Panc1 (cell line): ENCODE measurements around the gene FNTB. TPM values are rescaled to one million over a fixed set of nuclear protein-coding genes. Genes with fewer than 3 reads are reported as not detected.

Experiments used
- ATAC-seq: fragments of 200-7000 bp; cut with Tn5 transposase; 2 replicates; pipeline ENCODE4 v1.9.1; 2020; ENCODE audit warnings: mild to moderate bottlenecking, moderate library complexity
- BruUV-seq: library from RNA; stranded (reverse); fragments of 400-500 nt; replicated peaks from 2 replicates; lab custom pipeline; 2021; lab: Mats Ljungman, UMichigan
- CTCF ChIA-PET: fragments of 300-600 bp; sonication (Branson Sonifier 250); formaldehyde crosslinking; loops from one replicate; lab custom pipeline; 2022; ENCODE audit warnings: antibody characterized with exemption; lab: Charles Lee
- POLR2A ChIA-PET: fragments of 300-600 bp; sonication (Branson Sonifier 250); formaldehyde crosslinking; loops from one replicate; lab custom pipeline; 2022; ENCODE audit warnings: antibody characterized with exemption; lab: Charles Lee
- DNase-seq: peaks from one replicate; pipeline ENCODE4 v3.0.0-alpha.2; 2010; ENCODE audit warnings: low read depth, low spot score
- H3K27ac ChIP-seq: 2 replicates; pipeline ENCODE4 v1.5.1; 2011; ENCODE audit warnings: mild to moderate bottlenecking, low read length, inconsistent platforms
- H3K27me3 ChIP-seq: fragments of 200-500 bp; sonication (Bioruptor generic); 2 replicates; pipeline ENCODE4 v1.6.0; 2014; ENCODE audit warnings: low read length, inconsistent platforms; ENCODE audit not compliant: control insufficient read depth, insufficient read depth
- H3K36me3 ChIP-seq: fragments of 200-500 bp; sonication (Bioruptor generic); 2 replicates; pipeline ENCODE4 v1.5.1; 2014; ENCODE audit warnings: inconsistent platforms, mild to moderate bottlenecking, low read length, moderate library complexity; ENCODE audit not compliant: control insufficient read depth, insufficient read depth
- H3K4me1 ChIP-seq: 2 replicates; pipeline ENCODE4 v1.5.1; 2011; ENCODE audit warnings: inconsistent platforms, mild to moderate bottlenecking, low read length, moderate library complexity; ENCODE audit not compliant: control insufficient read depth, insufficient read depth
- H3K4me3 ChIP-seq, 2 experiments: 2 replicates each; pipeline ENCODE4 v1.5.1; 2011 to 2012; ENCODE audit warnings: low read depth in 2 of 2, low read length in 2 of 2, mild to moderate bottlenecking in 2 of 2, inconsistent platforms in 1 of 2, moderate library complexity in 1 of 2
- H3K9me3 ChIP-seq: fragments of 200-500 bp; sonication (Bioruptor generic); 2 replicates; pipeline ENCODE4 v1.5.1; 2014; ENCODE audit warnings: low read depth, mild to moderate bottlenecking, inconsistent platforms, low read length, moderate library complexity; ENCODE audit not compliant: control insufficient read depth, insufficient read depth
- POLR2AphosphoS5 ChIP-seq: IDR thresholded peaks from 2 replicates; pipeline ENCODE4 v1.6.1; 2012; ENCODE audit warnings: mild to moderate bottlenecking, low read depth, low read length, moderate library complexity
- SIN3A ChIP-seq: IDR thresholded peaks from 2 replicates; pipeline ENCODE4 v1.6.1; 2012; ENCODE audit warnings: low read depth, mild to moderate bottlenecking, low read length, moderate library complexity, borderline replicate concordance; ENCODE audit not compliant: insufficient read depth
- TCF7L2 ChIP-seq: IDR thresholded peaks from 2 replicates; pipeline ENCODE4 v1.6.1; 2011; ENCODE audit warnings: mild to moderate bottlenecking, low read depth, low read length, inconsistent platforms
- in situ Hi-C: cut with HindIII; loops from 2 replicates; pipeline ENCODE4 v1.10.0; 2016; ENCODE audit warnings: low sequenced_read_pairs, low pct_unique_long_range_greater_than_20kb
- intact Hi-C: fragments of 100-400 bp; cut with micrococcal nuclease; formaldehyde crosslinking; loops from one replicate; pipeline ENCODE4 v1.10.0; 2022; ENCODE audit not compliant: unreplicated experiment
- total RNA-seq: library from RNA; stranded (reverse); gene quantifications from one replicate; pipeline ENCODE4 v1.2.1, GENCODE V29; 2021; ENCODE audit not compliant: unreplicated experiment
- TF ChIP-seq, protein P1 (sequence below), 2 experiments: IDR thresholded peaks; 2 replicates each; pipeline ENCODE4 v1.6.1; 2011 to 2012; ENCODE audit warnings: low read depth in 2 of 2, control low read depth in 1 of 2, low read length in 1 of 2, mild to moderate bottlenecking in 1 of 2, moderate library complexity in 1 of 2; ENCODE audit not compliant: insufficient read depth in 1 of 2
- TF ChIP-seq, protein P2 (sequence below): fragments of 450-650 bp; IDR thresholded peaks from 2 replicates; pipeline ENCODE4 v1.5.1; 2017; ENCODE audit warnings: mild to moderate bottlenecking

Gene FNTB
- total RNA-seq, 1 experiment from 2014 or later, result 13.3 TPM

DNA sequence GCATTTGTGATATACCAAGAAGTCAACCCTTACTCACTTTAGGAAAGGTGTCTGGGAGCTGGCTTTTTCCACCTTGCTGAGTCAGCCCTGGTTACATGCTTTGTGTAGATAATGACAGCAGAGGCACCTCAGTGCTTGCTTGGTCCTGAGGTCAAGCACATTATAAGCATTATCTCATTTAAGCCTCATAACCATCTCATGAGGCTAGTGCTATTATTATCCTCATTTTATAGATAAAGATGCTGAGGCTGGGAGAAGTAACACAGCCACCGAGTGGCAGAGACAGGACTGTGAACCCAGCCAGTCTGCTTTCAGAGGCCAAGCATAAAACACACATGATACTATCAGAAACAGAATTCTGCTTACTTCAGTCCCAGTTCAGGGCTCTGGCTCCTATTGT is 86.2 kb downstream of the FNTB start:
- ATAC-seq (no peak), DNase-seq (no peak)
- Histone ChIP-seq H3K27me3 (no peaks in the 10 kb centered on the region), H3K4me3 (no peak overlapping the region), H3K4me1 (no peaks in the 10 kb centered on the region), H3K9me3 (no peaks in the 10 kb centered on the region), H3K36me3 (no peaks in the 10 kb centered on the region; the same call in 1 of the 2 replicates), H3K27ac (no peak overlapping the region)
- intact Hi-C loops (no loop called here), in situ Hi-C loops (no loop called here)
- TF ChIP-seq, protein P1, sequence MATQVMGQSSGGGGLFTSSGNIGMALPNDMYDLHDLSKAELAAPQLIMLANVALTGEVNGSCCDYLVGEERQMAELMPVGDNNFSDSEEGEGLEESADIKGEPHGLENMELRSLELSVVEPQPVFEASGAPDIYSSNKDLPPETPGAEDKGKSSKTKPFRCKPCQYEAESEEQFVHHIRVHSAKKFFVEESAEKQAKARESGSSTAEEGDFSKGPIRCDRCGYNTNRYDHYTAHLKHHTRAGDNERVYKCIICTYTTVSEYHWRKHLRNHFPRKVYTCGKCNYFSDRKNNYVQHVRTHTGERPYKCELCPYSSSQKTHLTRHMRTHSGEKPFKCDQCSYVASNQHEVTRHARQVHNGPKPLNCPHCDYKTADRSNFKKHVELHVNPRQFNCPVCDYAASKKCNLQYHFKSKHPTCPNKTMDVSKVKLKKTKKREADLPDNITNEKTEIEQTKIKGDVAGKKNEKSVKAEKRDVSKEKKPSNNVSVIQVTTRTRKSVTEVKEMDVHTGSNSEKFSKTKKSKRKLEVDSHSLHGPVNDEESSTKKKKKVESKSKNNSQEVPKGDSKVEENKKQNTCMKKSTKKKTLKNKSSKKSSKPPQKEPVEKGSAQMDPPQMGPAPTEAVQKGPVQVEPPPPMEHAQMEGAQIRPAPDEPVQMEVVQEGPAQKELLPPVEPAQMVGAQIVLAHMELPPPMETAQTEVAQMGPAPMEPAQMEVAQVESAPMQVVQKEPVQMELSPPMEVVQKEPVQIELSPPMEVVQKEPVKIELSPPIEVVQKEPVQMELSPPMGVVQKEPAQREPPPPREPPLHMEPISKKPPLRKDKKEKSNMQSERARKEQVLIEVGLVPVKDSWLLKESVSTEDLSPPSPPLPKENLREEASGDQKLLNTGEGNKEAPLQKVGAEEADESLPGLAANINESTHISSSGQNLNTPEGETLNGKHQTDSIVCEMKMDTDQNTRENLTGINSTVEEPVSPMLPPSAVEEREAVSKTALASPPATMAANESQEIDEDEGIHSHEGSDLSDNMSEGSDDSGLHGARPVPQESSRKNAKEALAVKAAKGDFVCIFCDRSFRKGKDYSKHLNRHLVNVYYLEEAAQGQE (IDR thresholded peaks at IDR 0.05; ENCODE audit: insufficient read depth in 1 of 2, low read depth in 2 of 2, low read length in 1 of 2), result no peak
- TF ChIP-seq TCF7L2, result no peak
- no peak for TF ChIP-seq SIN3A
- TF ChIP-seq POLR2AphosphoS5, result no peak
- TF ChIP-seq, protein P2, sequence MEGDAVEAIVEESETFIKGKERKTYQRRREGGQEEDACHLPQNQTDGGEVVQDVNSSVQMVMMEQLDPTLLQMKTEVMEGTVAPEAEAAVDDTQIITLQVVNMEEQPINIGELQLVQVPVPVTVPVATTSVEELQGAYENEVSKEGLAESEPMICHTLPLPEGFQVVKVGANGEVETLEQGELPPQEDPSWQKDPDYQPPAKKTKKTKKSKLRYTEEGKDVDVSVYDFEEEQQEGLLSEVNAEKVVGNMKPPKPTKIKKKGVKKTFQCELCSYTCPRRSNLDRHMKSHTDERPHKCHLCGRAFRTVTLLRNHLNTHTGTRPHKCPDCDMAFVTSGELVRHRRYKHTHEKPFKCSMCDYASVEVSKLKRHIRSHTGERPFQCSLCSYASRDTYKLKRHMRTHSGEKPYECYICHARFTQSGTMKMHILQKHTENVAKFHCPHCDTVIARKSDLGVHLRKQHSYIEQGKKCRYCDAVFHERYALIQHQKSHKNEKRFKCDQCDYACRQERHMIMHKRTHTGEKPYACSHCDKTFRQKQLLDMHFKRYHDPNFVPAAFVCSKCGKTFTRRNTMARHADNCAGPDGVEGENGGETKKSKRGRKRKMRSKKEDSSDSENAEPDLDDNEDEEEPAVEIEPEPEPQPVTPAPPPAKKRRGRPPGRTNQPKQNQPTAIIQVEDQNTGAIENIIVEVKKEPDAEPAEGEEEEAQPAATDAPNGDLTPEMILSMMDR, result no peak
- no TSS peak for BruUV-seq
- CTCF ChIA-PET, result no interaction called here
- POLR2A ChIA-PET, result no interaction called here

DNA sequence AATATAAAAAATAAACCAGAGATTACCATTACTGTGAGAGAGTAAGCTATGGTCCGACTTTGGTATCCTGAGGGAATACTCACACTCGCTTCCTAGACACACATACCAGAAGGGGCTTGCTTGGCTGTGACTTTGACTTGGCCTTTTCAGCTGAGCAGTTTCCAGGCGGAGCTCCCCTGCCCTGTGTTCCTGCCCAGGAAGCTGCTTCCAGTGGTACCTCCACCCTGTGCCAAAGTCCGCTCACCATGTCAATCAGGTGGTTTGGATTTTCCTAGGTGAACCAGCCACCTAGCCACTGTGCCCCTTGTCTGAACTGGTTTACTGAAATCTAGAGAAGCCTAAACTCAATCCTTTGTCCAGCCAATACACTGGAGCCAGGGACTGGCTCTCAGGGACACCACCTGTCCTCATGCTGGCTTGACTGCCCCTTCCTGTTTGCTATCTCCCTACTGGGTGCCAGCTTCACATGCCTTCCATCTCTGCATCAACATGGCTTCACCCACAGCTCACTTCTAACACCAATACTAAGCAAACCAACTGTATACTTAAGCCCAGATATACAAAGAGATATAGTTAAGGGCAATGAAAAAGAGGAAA is 87.0 kb downstream of the FNTB start:
- no peak overlapping the region for H3K27ac ChIP-seq
- DNase-seq, result no peak
- H3K27me3 ChIP-seq, result no peaks in the 10 kb centered on the region
- BruUV-seq, result no TSS peak
- CTCF ChIA-PET, result interaction anchor here (0.5 kb wide), 1 partner anchor 163 kb away, joined by 5 read pairs; no protein-coding TSS in a partner anchor
- H3K4me1 ChIP-seq, result no peaks in the 10 kb centered on the region
- ATAC-seq, result no peak
- H3K9me3 ChIP-seq, result no peaks in the 10 kb centered on the region
- intact Hi-C loops (no loop called here), in situ Hi-C loops (no loop called here)
- TF ChIP-seq SIN3A (no peak), TCF7L2 (no peak), POLR2AphosphoS5 (no peak)
- TF ChIP-seq, protein P1 (IDR thresholded peaks at IDR 0.05; ENCODE audit: insufficient read depth in 1 of 2, low read depth in 2 of 2, low read length in 1 of 2), result no peak
- TF ChIP-seq, protein P2, result no peak
- POLR2A ChIA-PET, result no interaction called here
- H3K4me3 ChIP-seq, result no peak overlapping the region
- no peaks in the 10 kb centered on the region; the same call in 1 of the 2 replicates for H3K36me3 ChIP-seq
